Epithelial cell of esophagus (primary cell): ENCODE data around the gene GDPD4.

Experiments
- DNase-seq: peaks from one replicate; pipeline ENCODE4 v3.0.0; 2010; ENCODE audit warnings: low read depth
- H3K4me3 ChIP-seq: 2 replicates; pipeline ENCODE4 v1.5.1; 2011; ENCODE audit warnings: mild to moderate bottlenecking, low read length, control low read depth
- CTCF ChIP-seq: IDR thresholded peaks from 2 replicates; pipeline ENCODE4 v1.5.1; 2011; ENCODE audit warnings: low read depth, mild to moderate bottlenecking, low read length, control low read depth, inconsistent platforms; ENCODE audit not compliant: insufficient read depth; ENCODE audit errors: missing control alignments

Gene GDPD4

GRCh38 chr11:77167791-77168190 lies 133.7 kb downstream of the GDPD4 start:
- H3K4me3 ChIP-seq = no peak overlapping the region
- no peak for DNase-seq
- TF ChIP-seq CTCF = no peak

- TF ChIP-seq CTCF = no peak
- no peak overlapping the region for H3K4me3 ChIP-seq
- DNase-seq = peak; percentile 5
These were observed 134.3 kb downstream of the GDPD4 start for GRCh38 chr11:77167111-77167626.
